ENCODE measurements around the gene MYOF. TPM values are rescaled to one million over a fixed set of nuclear protein-coding genes. Genes with fewer than 3 reads are reported as not detected.

Gene MYOF
- total RNA-seq, 1 donor from 2014 or later, result 68.2 TPM

GRCh38 chr10:93440591-93441091 lies 41.5 kb downstream of the MYOF start:
- intact Hi-C loops (cut with DNase I), result no loop called here
- Histone ChIP-seq H3K9me3 (no peaks in the 10 kb centered on the region), H3K4me1 (peaks cover 22 to 71% of the 10 kb centered on the region in 2 donors), H3K27ac (peak overlapping the region; percentile 96 to 98), H3K27me3 (no peaks in the 10 kb centered on the region), H3K36me3 (peaks cover 2 to 9% of the 10 kb centered on the region in 2 donors), H3K4me3 (no peak overlapping the region)
- TF ChIP-seq CTCF (IDR thresholded peaks at IDR 0.05), result no peak
- DNase-seq (ENCODE audit: low spot score in 2 of 2), result peak in 1 of 2 donors; percentile 62

DNA sequence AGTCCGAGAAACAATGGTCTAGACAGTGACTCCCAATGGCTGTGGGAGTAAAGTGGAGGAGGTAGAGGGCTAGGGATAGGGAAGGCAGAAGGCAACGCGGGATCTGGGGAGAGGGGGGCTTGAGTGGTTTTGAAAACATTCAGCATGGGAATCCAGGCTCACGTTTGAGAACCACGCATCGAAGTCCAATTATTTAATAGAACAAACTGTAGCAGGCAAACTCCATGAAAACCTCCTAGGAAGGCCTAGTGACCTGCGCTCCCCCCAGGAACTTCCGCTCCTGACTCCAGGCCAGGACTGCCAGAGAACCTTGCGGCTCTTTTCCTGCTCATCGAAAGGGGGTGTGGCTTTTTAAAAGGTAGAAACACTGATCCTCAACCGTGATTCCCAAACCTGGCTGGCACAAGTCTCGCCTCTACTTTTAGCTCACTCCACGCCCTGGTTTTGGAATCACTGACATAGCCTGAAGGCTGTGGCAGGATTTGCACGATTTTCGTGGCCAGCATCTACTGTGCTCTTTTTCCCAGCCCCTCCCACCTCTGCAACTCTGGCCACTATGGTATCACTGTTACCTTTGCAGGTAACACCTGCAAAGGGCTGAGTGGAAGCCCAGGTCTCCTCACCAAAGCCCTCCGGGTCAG lies 43.4 kb downstream of the MYOF start:
- peaks cover 29 to 78% of the 10 kb centered on the region in 2 donors for H3K4me1 ChIP-seq

DNA sequence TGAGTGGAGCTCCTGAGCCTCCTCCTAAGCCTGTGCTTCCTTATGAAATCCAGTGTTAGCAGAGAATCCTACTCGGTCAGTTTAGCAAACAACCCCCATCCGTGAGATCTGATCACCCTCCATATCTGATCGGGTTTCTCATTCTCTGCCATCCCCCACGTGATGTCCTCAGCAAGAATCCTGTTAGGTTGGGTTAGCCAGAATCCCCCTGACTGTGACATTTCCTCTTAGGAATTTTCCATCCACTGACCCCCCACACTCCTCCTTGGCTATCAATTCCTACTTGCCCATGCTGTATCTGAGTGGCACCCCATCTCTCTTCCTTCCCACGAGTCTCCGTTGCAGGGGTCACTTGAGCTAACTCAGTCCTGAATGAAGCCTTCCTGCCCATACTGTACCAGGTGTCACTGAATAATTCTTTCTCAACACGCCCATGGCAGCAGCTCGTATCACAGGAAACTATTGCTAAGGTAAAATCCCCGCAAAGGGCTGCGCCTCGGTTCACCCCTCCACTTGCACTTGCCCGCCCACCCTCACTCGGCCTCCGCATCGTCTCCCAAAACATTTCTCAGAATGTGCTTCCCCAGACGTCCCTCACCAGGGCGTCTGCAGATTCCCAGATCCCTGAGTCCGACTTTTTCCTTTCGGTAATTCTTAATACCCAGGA lies 44.1 kb downstream of the MYOF start:
- DNase-seq (ENCODE audit: low spot score in 2 of 2), result peak in 1 of 2 donors; percentile 69
- H3K4me1 ChIP-seq, result peaks cover 33 to 84% of the 10 kb centered on the region in 2 donors

More for the DNA sequence above, 43.4 kb downstream of the MYOF start:
- peak in 1 of 2 donors; percentile 63 for DNase-seq (ENCODE audit: low spot score in 2 of 2)
- intact Hi-C loops (cut with DNase I), result loop anchor here (2.0 kb wide), 1 partner anchor 42 kb away; no protein-coding TSS in a partner anchor
- Histone ChIP-seq H3K9me3 (no peaks in the 10 kb centered on the region), H3K27me3 (no peaks in the 10 kb centered on the region), H3K36me3 (peaks cover 0 to 3% of the 10 kb centered on the region in 2 donors), H3K27ac (peak overlapping the region; percentile 96 to 98), H3K4me3 (no peak overlapping the region)
- no peak for TF ChIP-seq CTCF (IDR thresholded peaks at IDR 0.05)

DNA sequence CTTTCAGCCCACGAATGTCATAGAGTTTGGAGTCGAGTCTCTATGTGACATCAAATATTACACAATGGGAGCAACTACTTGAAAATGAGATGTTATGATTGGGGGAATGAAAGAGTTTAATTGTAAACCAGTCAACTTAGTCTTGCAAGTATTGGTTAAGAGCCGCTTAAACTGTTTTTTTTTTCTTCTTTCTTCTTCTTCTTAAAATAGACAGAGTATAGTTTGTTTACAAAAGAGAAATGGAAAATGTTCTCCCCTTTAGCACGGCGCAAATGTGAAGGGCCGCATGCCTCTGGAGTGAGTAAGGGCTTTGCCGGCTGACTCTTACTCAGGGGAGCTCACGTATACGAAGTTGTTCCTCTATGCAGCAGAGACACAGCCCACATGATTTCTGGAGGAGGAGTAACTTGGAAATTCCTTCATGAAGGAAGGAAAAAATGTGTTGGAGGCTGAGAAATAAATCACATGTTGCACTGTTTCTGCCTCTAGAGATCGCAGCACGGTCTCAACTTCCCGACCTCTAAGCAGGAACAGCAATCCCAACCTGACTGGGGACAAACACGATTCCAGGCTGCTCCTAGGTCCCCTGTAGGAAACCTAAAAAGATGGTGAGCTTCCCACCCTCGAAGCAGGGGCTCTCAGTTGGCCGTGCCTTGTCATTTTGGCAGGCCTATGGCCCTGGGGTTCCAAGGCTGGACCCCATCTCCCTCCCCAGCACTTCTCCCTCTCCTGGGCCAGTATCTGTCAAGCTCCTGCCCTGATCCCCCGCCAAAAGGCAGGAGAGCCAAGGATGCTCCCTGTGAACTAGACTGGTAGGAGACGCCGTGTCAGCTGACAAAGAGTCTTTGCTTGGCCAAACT lies 44.8 kb downstream of the MYOF start:
- Histone ChIP-seq H3K4me1 (peaks cover 34 to 85% of the 10 kb centered on the region in 2 donors), H3K9me3 (no peaks in the 10 kb centered on the region), H3K27ac (peak overlapping the region; percentile 96 to 98), H3K36me3 (no peaks in the 10 kb centered on the region), H3K27me3 (no peaks in the 10 kb centered on the region), H3K4me3 (peak overlapping the region; percentile 29 to 46)
- peak; percentile 72 to 96 for DNase-seq (ENCODE audit: low spot score in 2 of 2)
- TF ChIP-seq CTCF (IDR thresholded peaks at IDR 0.05), result no peak
- intact Hi-C loops (cut with DNase I), result loop anchor here (2.0 kb wide), 1 partner anchor 61 kb away; no protein-coding TSS in a partner anchor

More for the DNA sequence above, 44.1 kb downstream of the MYOF start:
- H3K9me3 ChIP-seq, result no peaks in the 10 kb centered on the region
- intact Hi-C loops (cut with DNase I), result loop anchor here (2.0 kb wide), 2 partner anchors 43 to 61 kb away; no protein-coding TSS in a partner anchor
- no peaks in the 10 kb centered on the region for H3K27me3 ChIP-seq
- no peak for TF ChIP-seq CTCF (IDR thresholded peaks at IDR 0.05)
- peak overlapping the region in 1 of 2 donors; percentile 46 for H3K4me3 ChIP-seq
- H3K27ac ChIP-seq, result peak overlapping the region; percentile 96 to 98
- no peaks in the 10 kb centered on the region for H3K36me3 ChIP-seq

DNA sequence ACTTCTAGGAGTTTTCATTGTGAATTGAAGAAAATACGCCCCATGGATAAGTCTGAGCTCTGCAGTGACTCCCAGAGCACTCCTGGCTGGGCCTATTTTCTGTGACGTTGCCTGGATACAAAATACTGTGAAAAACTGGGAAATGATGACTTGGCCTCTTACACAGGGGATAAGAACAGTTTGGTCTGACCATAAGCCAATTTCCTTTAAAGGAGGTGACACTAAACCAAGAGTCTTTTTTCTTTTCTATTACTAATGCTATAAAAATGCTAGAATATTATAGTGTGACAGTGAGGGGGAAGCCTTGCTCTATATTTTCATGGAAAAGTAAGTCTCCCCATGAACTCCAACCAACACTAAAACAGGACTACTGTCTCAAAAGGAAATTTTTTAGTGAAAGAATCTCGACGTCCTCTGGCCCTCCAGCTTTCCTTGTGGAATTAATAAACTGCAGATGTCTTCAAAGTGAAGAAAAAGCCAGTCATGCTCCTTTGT lies 45.5 kb downstream of the MYOF start:
- Histone ChIP-seq H3K4me3 (peak overlapping the region; percentile 23 to 29), H3K9me3 (no peaks in the 10 kb centered on the region), H3K27ac (peak overlapping the region; percentile 96 to 98), H3K36me3 (no peaks in the 10 kb centered on the region), H3K4me1 (peaks cover 38 to 87% of the 10 kb centered on the region in 2 donors), H3K27me3 (no peaks in the 10 kb centered on the region)
- no peak for TF ChIP-seq CTCF (IDR thresholded peaks at IDR 0.05)
- intact Hi-C loops (cut with DNase I), result loop anchor here (1.0 to 2.0 kb wide), 2 partner anchors 30 to 60 kb away; no protein-coding TSS in a partner anchor
- peak; percentile 43 to 93 for DNase-seq (ENCODE audit: low spot score in 2 of 2)
